K562 (cell line): ENCODE data around the gene YPEL1. TPM values are rescaled to one million over a fixed set of nuclear protein-coding genes. Genes with fewer than 3 reads are reported as not detected.

Source experiments
- ATAC-seq: fragments of 200-7000 bp; cut with Tn5 transposase; 3 replicates; pipeline ENCODE4 v1.9.1; 2020; ENCODE audit warnings: moderate library complexity
- BruUV-seq: library from RNA; stranded (reverse); fragments of 400-500 nt; replicated peaks from 2 replicates; lab custom pipeline; 2021; lab: Mats Ljungman, UMichigan
- CTCF ChIA-PET: fragments of 300-600 bp; formaldehyde crosslinking; extraction: SDS; loops from one replicate; lab custom pipeline; 2021; ENCODE audit warnings: low intra/inter-chr PET ratio; lab: Yijun Ruan, JAX
- POLR2A ChIA-PET: fragments of 300-600, 350-650 bp; sonication (Branson Sonifier 250); formaldehyde crosslinking; extraction: SDS; loops from one replicate; lab custom pipeline; 2021; ENCODE audit warnings: antibody characterized with exemption, inconsistent platforms; lab: Yijun Ruan, JAX
- DNase-seq, 4 experiments: peaks; one replicate each; pipeline versions ENCODE4 v3.0.0 to v3.0.0-alpha.2; 2011 to 2018; ENCODE audit warnings: low spot score in 3 of 4, mixed read lengths in 3 of 4; ENCODE audit errors: extremely low read depth in 1 of 4
- FAIRE-seq: peaks from 2 replicates; lab custom pipeline; 2011; peaks lifted over from hg19 to GRCh38; lab: Jason Lieb, UNC
- H2AFZ ChIP-seq: 2 replicates; pipeline ENCODE4 v1.6.0; 2011; ENCODE audit warnings: low read depth, low read length, control low read depth, inconsistent platforms
- H3K27ac ChIP-seq: fragments of 200-600 bp; 3 replicates; pipeline ENCODE4 v1.8.0; 2011; ENCODE audit warnings: low read depth, mild to moderate bottlenecking, control low read depth, inconsistent platforms, low read length, moderate library complexity, mixed read lengths; ENCODE audit errors: extremely low read depth
- H3K27me3 ChIP-seq, 2 experiments: fragments of 300-600 bp in 1 of 2; 2 replicates in 1 of 2; 3 replicates in 1 of 2; pipeline versions ENCODE4 v1.6.0 to v1.8.0; 2011; ENCODE audit warnings: inconsistent platforms in 2 of 2, low read length in 2 of 2, mild to moderate bottlenecking in 1 of 2, mixed read lengths in 1 of 2, moderate library complexity in 1 of 2; ENCODE audit not compliant: control insufficient read depth in 2 of 2, insufficient read depth in 2 of 2
- H3K36me3 ChIP-seq: fragments of 300-600 bp; 3 replicates; pipeline ENCODE4 v1.8.0; 2011; ENCODE audit warnings: mild to moderate bottlenecking, low read length, inconsistent platforms; ENCODE audit not compliant: control insufficient read depth, insufficient read depth
- H3K4me1 ChIP-seq, 2 experiments: fragments of 200-600 bp in 1 of 2; replicated peaks in 1 of 2; 2 replicates in 1 of 2; 3 replicates in 1 of 2; pipeline versions ENCODE4 v1.5.1 to v1.8.0; 2011; ENCODE audit warnings: inconsistent platforms in 2 of 2, low read length in 2 of 2, mild to moderate bottlenecking in 1 of 2, mixed read lengths in 1 of 2, moderate library complexity in 1 of 2; ENCODE audit not compliant: control insufficient read depth in 2 of 2, insufficient read depth in 2 of 2
- H3K4me2 ChIP-seq: 2 replicates; pipeline ENCODE4 v1.6.1; 2011; ENCODE audit warnings: low read length, control low read depth, inconsistent platforms, mixed read lengths; ENCODE audit not compliant: insufficient read depth
- H3K4me3 ChIP-seq: fragments of 200-600 bp; sonication (generic), shearing (Covaris generic); 2 replicates; pipeline ENCODE4 v1.5.1; 2016; ENCODE audit warnings: control low read depth, inconsistent platforms
- H3K79me2 ChIP-seq: fragments of 200-600 bp; 3 replicates; pipeline ENCODE4 v1.8.0; 2011; ENCODE audit warnings: low read length, inconsistent platforms; ENCODE audit not compliant: control insufficient read depth, insufficient read depth
- H3K9ac ChIP-seq, 2 experiments: 2 replicates each; pipeline versions ENCODE4 v1.6.0 to v1.6.1; 2011; ENCODE audit warnings: low read depth in 2 of 2, low read length in 2 of 2, control low read depth in 1 of 2, inconsistent platforms in 1 of 2, mild to moderate bottlenecking in 1 of 2, mixed read lengths in 1 of 2; ENCODE audit not compliant: insufficient read depth in 1 of 2
- H3K9me1 ChIP-seq: one replicate; pipeline ENCODE4 v1.6.0; 2011; ENCODE audit warnings: inconsistent platforms, mild to moderate bottlenecking, low read length, moderate library complexity; ENCODE audit not compliant: control insufficient read depth, insufficient read depth
- H3K9me3 ChIP-seq: replicated peaks from 2 replicates; pipeline ENCODE4 v1.5.1; 2011; ENCODE audit warnings: low read depth, low read length, inconsistent platforms; ENCODE audit not compliant: control insufficient read depth, insufficient read depth
- H4K20me1 ChIP-seq: replicated peaks from 2 replicates; pipeline ENCODE4 v1.6.1; 2011; ENCODE audit warnings: low read length, inconsistent platforms, mixed read lengths; ENCODE audit not compliant: control insufficient read depth, insufficient read depth
- CREBBP ChIP-seq: IDR thresholded peaks from one replicate; pipeline ENCODE4 v1.6.1; 2012; ENCODE audit warnings: low read depth, mild to moderate bottlenecking, control low read depth, inconsistent platforms, low read length
- FOXP1 ChIP-seq: sonication (generic); formaldehyde crosslinking; IDR thresholded peaks from 2 replicates; pipeline ENCODE4 v1.8.0; 2022; ENCODE audit warnings: mild to moderate bottlenecking, missing genetic modification reagents
- HMGXB4 ChIP-seq: sonication (generic); formaldehyde crosslinking; IDR thresholded peaks from 2 replicates; pipeline ENCODE4 v1.8.1; 2023; ENCODE audit warnings: mild to moderate bottlenecking, missing genetic modification reagents
- IRF1 ChIP-seq: sonication (generic); formaldehyde crosslinking; IDR thresholded peaks from 2 replicates; pipeline ENCODE4 v1.8.0; 2022; ENCODE audit warnings: missing genetic modification reagents, mild to moderate bottlenecking, borderline replicate concordance
- NR2C2 ChIP-seq, 2 experiments: fragments of 200-800 bp in 1 of 2; sonication (Bioruptor generic) in 1 of 2; sonication (generic) in 1 of 2; formaldehyde crosslinking in 1 of 2; IDR thresholded peaks; 2 replicates each; pipeline versions ENCODE4 v1.6.1 to v1.8.0; 2016 to 2022; ENCODE audit warnings: mild to moderate bottlenecking in 1 of 2, missing compliant biosample characterization in 1 of 2, missing genetic modification characterization in 1 of 2, missing genetic modification reagents in 1 of 2
- PHF8 ChIP-seq: fragments of 200-600 bp; sonication (generic); IDR thresholded peaks from 2 replicates; pipeline ENCODE4 v1.6.1; 2012; ENCODE audit warnings: mixed run types, mild to moderate bottlenecking, inconsistent platforms, low read length, moderate library complexity, borderline replicate concordance
- SP2 ChIP-seq: IDR thresholded peaks from 2 replicates; pipeline ENCODE4 v1.6.1; 2011; ENCODE audit warnings: mild to moderate bottlenecking, low read depth, low read length, moderate library complexity; ENCODE audit not compliant: poor library complexity, severe bottlenecking; ENCODE audit errors: extremely low read depth
- SREBF1 ChIP-seq: fragments of 150-350 bp; IDR thresholded peaks from 2 replicates; pipeline ENCODE4 v1.6.1; 2014; ENCODE audit warnings: antibody characterized with exemption, low read depth, low read length, borderline replicate concordance
- TSC22D4 ChIP-seq: fragments of 450-650 bp; IDR thresholded peaks from 2 replicates; pipeline ENCODE4 v1.6.1; 2016; ENCODE audit warnings: missing genetic modification characterization, missing biosample characterization, control low read depth
- YBX1 ChIP-seq: fragments of 450-650 bp; IDR thresholded peaks from 2 replicates; pipeline ENCODE4 v1.7.1; 2016; ENCODE audit warnings: mild to moderate bottlenecking
- ZBTB5 ChIP-seq: fragments of 450-650 bp; IDR thresholded peaks from 2 replicates; pipeline ENCODE4 v1.6.1; 2017; ENCODE audit warnings: antibody characterized with exemption
- ZNF561 ChIP-seq: fragments of 450-650 bp; formaldehyde crosslinking; conservative IDR thresholded peaks from 2 replicates; pipeline ENCODE4 v1.4.0; 2020; ENCODE audit warnings: mild to moderate bottlenecking, moderate library complexity
- WGBS: fragments of 100-300 bp; shearing (Covaris generic); methylation state at CpG from one replicate; pipeline ENCODE4 v1.1.6; 2016; ENCODE audit warnings: low coverage, mixed read lengths; ENCODE audit not compliant: insufficient coverage; ENCODE audit errors: missing lambda C conversion rate; 5-methylcytosine and 5-hydroxymethylcytosine counted together
- in situ Hi-C: fragments of 300-500 bp; cut with MboI; formaldehyde crosslinking; loops from 4 replicates; pipeline ENCODE4 v1.15.0; 2018; ENCODE audit warnings: inconsistent platforms, mixed read lengths
- intact Hi-C: fragments of 100-400 bp; cut with micrococcal nuclease; formaldehyde crosslinking; loops from 2 replicates; pipeline ENCODE4 v1.14.2; 2022
- polyA plus RNA-seq, 8 experiments: library from polyadenylated mRNA; depleted of rRNA in 4 of 8; stranded (reverse) in 5 of 8; unstranded in 3 of 8; fragments of >200 nt; fragmentation: Nextera tagmentation in 2 of 8; fragmentation: Illumina TruSeq in 1 of 8; extraction: Ambion mirVana in 2 of 8; extraction: Trizol in 1 of 8; gene quantifications; 2 replicates each; pipeline versions ENCODE4 v1.2.1 to v1.2.3, GENCODE V29; 2011 to 2014; ENCODE audit warnings: inconsistent platforms in 1 of 8, missing spikeins in 1 of 8
- total RNA-seq, 7 experiments: library from RNA; depleted of rRNA in 6 of 7; stranded (reverse); fragments of >200 nt in 6 of 7; fragmentation: Illumina TruSeq in 2 of 7; extraction: Trizol in 2 of 7; gene quantifications; 2 replicates each; pipeline versions ENCODE4 v1.2.1 to v1.2.3, GENCODE V29; 2011 to 2021; ENCODE audit warnings: low replicate concordance in 1 of 7

Gene YPEL1
- total and polyA plus RNA-seq, 9 of the 15 experiments (the other 6 are each of a cell fraction or from before 2014, with no cell fraction given) = 0.07 to 2.2 (median 0.46) TPM

- peak overlapping the region; percentile 27 for H2AFZ ChIP-seq
- peaks cover 8% of the 10 kb centered on the region for H3K9me1 ChIP-seq
- POLR2A ChIA-PET = interaction anchor here (0.7 to 8.9 kb wide), 9 partner anchors 11 to 79 kb away, joined by 3 to 167 read pairs (median 9); partner anchors contain the start of genes SDF2L1 and YDJC
- peaks cover 14 to 32% of the 10 kb centered on the region in 2 experiments; a peak in 4 of 5 replicates for H3K4me1 ChIP-seq
- no peaks in the 10 kb centered on the region for H3K27me3 ChIP-seq
- DNase-seq (no peak), ATAC-seq (no peak), FAIRE-seq (no peak)
- peaks cover 23% of the 10 kb centered on the region for H3K79me2 ChIP-seq
- in situ Hi-C loops = loop anchor here (25.0 kb wide), 1 partner anchor 1326 kb away; no protein-coding TSS in a partner anchor
- H3K36me3 ChIP-seq = peaks cover 4% of the 10 kb centered on the region; the same call in 1 of the 3 replicates
- WGBS = 52% methylated on average over 2 of the region's 2 CpGs
- no peak overlapping the region for H3K4me2 ChIP-seq
- intact Hi-C loops = no loop called here
- H3K9me3 ChIP-seq = 0 out of 2 replicates have a peak, but pooled peaks cover 2% of the 10 kb centered on the region
- no peak overlapping the region; a peak in 1 of 4 replicates for H3K9ac ChIP-seq
- no peak overlapping the region for H3K4me3 ChIP-seq
- H3K27ac ChIP-seq = no peak overlapping the region
- BruUV-seq = no TSS peak
- H4K20me1 ChIP-seq = no peaks in the 10 kb centered on the region
- CTCF ChIA-PET = no interaction called here
- no peak for TF ChIP-seq TSC22D4 (tag)
- no peak for TF ChIP-seq YBX1
- no peak for TF ChIP-seq IRF1 (CRISPR knock-in tag)
- no peak for TF ChIP-seq NR2C2 (CRISPR knock-in tag; IDR thresholded peaks at IDR 0.05)
- TF ChIP-seq NR2C2 (tag; IDR thresholded peaks at IDR 0.05) = no peak
- TF ChIP-seq SREBF1 = 0 out of 2 replicates have a peak, but pooled peaks have one; percentile 12
- peak; percentile 61; the same call in 1 of the 2 replicates for TF ChIP-seq HMGXB4 (CRISPR knock-in tag)
- TF ChIP-seq FOXP1 (CRISPR knock-in tag) = no peak
- no peak for TF ChIP-seq CREBBP
- peak; percentile 7 for TF ChIP-seq SP2
- TF ChIP-seq ZNF561 (CRISPR knock-in tag) = no peak
- TF ChIP-seq PHF8 = no peak
- TF ChIP-seq ZBTB5 = no peak
These were observed 71.9 kb downstream of the YPEL1 start for GRCh38 chr22:21663738-21664137.
